ENCODE measurements around the gene PRKX.
"Not testable (repeated sequence)": the region's sequence is repeated elsewhere in the genome, so short reads cannot be mapped to it uniquely, and the experiment has no call there.

Gene PRKX

DNA sequence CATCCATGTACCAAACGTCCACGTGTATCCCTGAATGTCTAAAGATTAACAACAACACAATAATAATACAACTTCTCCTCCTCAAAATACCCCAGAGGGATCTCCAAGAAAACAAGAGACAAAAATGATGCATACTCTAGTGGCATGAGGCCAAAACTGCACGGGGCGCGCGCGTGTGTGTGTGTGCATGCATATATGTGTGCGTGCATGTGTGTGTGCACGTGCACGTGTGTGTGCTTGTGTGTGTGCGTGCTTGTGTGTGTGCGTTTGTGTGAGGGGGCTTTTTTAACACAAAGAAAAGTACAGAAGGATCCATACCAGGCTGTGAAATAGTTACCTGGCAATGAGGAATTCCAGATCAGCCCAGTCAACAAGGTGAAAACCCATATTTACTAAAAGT lies 48.5 kb downstream of the PRKX start:
- DNase-seq (ENCODE audit: low read depth): no peak
- H3K4me3 ChIP-seq (ENCODE audit: low read depth, low read length): no peak overlapping the region

GRCh38 chrX:3663576-3664250 lies 49.7 kb downstream of the PRKX start:
- H3K4me3 ChIP-seq (ENCODE audit: low read depth, low read length); DNase-seq (ENCODE audit: low read depth): not testable (repeated sequence)

- no peak overlapping the region for H3K4me3 ChIP-seq (ENCODE audit: low read depth, low read length)
- DNase-seq (ENCODE audit: low read depth): no peak
Measured at GRCh38 chrX:3659761-3660160, 53.7 kb downstream of the PRKX start.

GRCh38 chrX:3655181-3655580 lies 58.3 kb downstream of the PRKX start:
- H3K4me3 ChIP-seq (ENCODE audit: low read depth, low read length): no peak overlapping the region
- no peak for DNase-seq (ENCODE audit: low read depth)

- no peak overlapping the region for H3K4me3 ChIP-seq (ENCODE audit: low read depth, low read length)
- DNase-seq (ENCODE audit: low read depth): no peak
Measured at GRCh38 chrX:3653111-3653510, 60.3 kb downstream of the PRKX start.

DNA sequence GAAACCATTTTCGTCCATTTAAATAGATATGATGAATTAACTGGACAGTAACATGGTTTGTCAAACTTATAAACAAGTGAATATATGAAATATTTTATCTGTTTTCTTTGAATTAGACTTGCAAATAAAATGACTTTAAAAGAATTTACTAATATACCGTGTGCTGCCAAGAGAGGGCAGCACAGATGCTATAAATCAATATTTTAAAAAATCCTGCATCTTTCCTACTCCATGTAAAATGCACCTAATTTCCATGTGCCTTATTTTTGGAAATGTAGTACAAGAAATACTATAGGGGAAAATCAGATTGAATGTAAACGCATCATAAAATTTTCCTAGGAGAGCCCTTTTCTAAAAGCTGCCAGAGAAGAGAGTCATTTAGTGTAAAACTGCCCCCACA lies 62.2 kb downstream of the PRKX start:
- DNase-seq (ENCODE audit: low read depth): no peak
- H3K4me3 ChIP-seq (ENCODE audit: low read depth, low read length): no peak overlapping the region

DNA sequence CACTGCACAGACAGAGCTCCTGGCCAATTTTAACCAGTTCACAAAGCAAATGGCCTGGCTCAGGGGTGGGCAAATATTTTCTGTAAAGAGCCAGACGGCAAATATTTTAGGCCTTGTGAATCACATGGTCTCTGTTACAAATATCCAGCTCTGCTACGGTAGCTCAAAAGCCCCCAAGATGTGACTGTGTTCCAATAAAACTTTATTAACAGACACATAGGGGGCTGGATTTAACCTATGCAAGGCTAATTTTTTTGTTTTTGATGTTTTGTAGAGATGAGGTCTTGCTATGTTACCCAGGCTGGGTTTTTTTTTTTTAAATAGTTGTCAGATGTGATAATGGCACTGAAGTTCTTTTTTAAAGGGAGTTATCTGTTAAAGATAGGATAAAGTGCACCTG lies 65.4 kb downstream of the PRKX start:
- no peak for DNase-seq (ENCODE audit: low read depth)
- no peak overlapping the region for H3K4me3 ChIP-seq (ENCODE audit: low read depth, low read length)

GRCh38 chrX:3639858-3640631 lies 73.4 kb downstream of the PRKX start:
- not testable (repeated sequence) for DNase-seq (ENCODE audit: low read depth); H3K4me3 ChIP-seq (ENCODE audit: low read depth, low read length)

DNA sequence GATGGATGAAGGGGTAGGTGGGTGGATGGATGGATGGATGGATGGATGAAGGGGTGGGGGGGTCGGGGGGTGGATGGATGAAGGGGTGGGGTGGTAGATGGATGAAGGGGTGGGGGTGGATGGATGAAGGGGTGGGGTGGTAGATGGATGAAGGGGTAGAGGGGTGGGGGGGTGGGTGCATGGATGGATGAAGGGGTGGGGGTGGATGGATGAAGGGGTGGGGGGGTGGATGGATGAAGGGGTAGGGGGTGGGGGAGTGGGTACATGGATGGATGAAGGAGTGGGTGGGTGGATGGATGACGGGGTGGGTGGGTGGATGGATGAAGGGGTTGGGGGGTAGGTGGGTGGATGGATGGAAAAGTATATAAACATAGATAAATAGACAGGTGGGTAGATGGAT lies 74.2 kb downstream of the PRKX start:
- DNase-seq (ENCODE audit: low read depth): no peak
- H3K4me3 ChIP-seq (ENCODE audit: low read depth, low read length): no peak overlapping the region

DNA sequence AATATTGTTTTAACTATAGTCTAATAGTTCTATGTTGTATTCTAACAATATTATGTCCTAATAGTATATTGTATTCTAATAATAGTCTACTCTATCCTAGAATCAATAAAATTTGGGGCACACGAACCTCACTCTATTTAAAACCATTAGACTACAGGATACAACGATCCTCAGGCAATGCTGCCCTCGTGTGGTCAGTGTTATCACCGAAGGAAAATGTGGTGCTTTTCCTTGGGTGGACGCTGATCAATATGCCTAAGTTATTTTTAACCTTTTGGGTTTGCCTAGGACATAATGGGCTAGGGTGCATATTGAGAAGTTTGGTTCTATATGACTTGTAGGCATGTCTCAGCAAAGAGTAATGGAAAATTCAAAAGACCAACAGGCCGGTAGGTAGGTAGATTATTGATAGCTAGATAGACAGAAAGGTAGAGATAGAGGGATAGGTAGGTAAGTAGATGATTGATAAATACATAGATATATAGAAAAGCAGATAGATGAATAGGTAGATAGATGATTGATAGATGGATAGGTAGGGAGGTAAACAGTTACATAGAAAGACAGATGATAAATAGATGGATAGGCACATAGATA lies 75.1 kb downstream of the PRKX start:
- H3K4me3 ChIP-seq (ENCODE audit: low read depth, low read length): no peak overlapping the region
- DNase-seq (ENCODE audit: low read depth): no peak

- no peak overlapping the region for H3K4me3 ChIP-seq (ENCODE audit: low read depth, low read length)
- DNase-seq (ENCODE audit: low read depth): no peak
Measured at GRCh38 chrX:3636803-3637202, 76.6 kb downstream of the PRKX start.

GRCh38 chrX:3631196-3631595 lies 82.3 kb downstream of the PRKX start:
- H3K4me3 ChIP-seq (ENCODE audit: low read depth, low read length): no peak overlapping the region

GRCh38 chrX:3627594-3627993 lies 85.9 kb downstream of the PRKX start:
- no peak for DNase-seq (ENCODE audit: low read depth)
- no peak overlapping the region for H3K4me3 ChIP-seq (ENCODE audit: low read depth, low read length)

More at GRCh38 chrX:3631196-3631595, 82.3 kb downstream of the PRKX start:
- no peak for DNase-seq (ENCODE audit: low read depth)

DNA sequence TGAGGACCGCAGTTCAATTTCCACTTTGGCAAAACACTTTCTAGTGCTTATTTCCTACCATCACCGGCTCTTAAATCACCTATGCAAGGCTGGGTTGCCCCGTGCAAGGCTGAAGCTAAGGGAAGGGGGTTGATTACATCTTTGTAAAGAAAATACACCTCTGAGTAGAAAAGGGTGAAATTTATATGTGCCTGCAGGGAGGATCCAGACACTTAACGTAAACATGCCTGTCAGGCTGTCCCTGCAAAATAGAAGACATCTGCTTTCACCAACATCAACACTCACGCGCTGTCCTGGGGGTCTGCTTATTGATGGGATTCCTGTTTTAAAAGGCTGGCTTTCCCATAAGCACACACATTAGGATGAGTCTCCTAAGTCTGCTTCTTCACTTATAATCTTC lies 92.0 kb downstream of the PRKX start:
- DNase-seq (ENCODE audit: low read depth): no peak
- H3K4me3 ChIP-seq (ENCODE audit: low read depth, low read length): no peak overlapping the region

DNA sequence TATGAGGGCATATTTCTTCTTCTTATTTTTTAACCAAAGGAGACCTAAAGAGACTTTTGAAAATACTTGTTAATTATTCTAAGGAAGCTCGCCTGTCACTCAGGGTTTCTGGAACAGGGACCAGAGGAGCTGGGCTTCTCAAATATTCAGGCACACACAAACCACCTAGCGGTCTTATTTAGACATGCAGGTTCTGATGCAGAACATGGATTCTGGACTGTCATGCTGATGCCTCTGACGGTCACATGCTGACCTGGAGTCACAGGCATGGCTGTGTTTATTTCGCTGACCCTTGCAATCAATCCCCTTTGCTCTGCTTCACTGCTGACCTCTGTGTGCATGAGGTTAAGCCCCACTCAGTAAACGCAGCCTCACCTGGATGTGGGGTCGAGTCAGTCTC lies 101.7 kb downstream of the PRKX start:
- not testable (repeated sequence) for H3K4me3 ChIP-seq (ENCODE audit: low read depth, low read length); DNase-seq (ENCODE audit: low read depth)

- peak; percentile 50 for DNase-seq (ENCODE audit: low read depth)
- no peak overlapping the region for H3K4me3 ChIP-seq (ENCODE audit: low read depth, low read length)
Measured at GRCh38 chrX:3609810-3610209, 103.6 kb downstream of the PRKX start.

DNA sequence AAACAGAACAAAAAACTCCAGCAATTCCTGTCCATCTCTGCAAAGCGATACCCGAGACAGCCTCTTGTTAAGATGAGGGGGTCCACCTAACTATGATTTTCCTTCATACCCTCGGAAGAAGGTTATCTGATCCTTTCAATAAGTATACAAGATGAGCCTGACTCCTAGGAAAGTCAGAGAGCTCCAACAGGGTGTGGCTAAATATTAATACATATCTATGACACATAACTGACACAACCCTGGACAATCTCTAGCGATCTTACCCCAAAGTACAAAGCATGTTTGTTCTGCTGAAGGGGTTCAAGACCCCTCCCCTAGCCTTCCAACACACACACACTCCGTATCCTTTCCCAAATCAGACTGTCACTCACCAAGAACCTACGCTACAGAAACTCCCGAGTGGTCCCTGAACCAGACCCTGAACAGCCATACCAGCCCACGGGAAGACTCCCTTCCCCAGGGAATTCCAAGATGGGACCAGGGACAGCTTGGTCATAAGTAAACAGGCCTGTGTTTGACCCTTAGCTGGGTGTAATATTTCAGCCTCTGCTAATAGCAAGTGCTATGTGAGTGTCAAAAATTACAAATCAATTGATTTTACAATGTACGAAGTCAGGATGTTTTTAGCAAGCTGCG lies 110.3 kb downstream of the PRKX start:
- no peak overlapping the region for H3K4me3 ChIP-seq (ENCODE audit: low read depth, low read length)
- no peak for DNase-seq (ENCODE audit: low read depth)

- H3K4me3 ChIP-seq (ENCODE audit: low read depth, low read length): no peak overlapping the region
- DNase-seq (ENCODE audit: low read depth): no peak
Measured at GRCh38 chrX:3599802-3600430, 113.5 kb downstream of the PRKX start.

- no peak for DNase-seq (ENCODE audit: low read depth)
- no peak overlapping the region for H3K4me3 ChIP-seq (ENCODE audit: low read depth, low read length)
Measured at GRCh38 chrX:3598709-3599108, 114.7 kb downstream of the PRKX start.

- DNase-seq (ENCODE audit: low read depth): no peak
- H3K4me3 ChIP-seq (ENCODE audit: low read depth, low read length): no peak overlapping the region
Measured at GRCh38 chrX:3598046-3598605, 115.3 kb downstream of the PRKX start.

All from skeletal muscle cell (primary cell).